Stimulated activated CD4-positive, alpha-beta T cell treated with anti-CD3 and anti-CD28 coated beads, Interleukin-15, amount 100 ng/mL, for 48 hours (primary cell): Measurements from ENCODE around the gene DOCK1.

Experiments
- DNase-seq, 2 donors: peaks; one replicate each; pipeline ENCODE4 v3.0.0-alpha.2; 2020; ENCODE audit warnings: low read depth in 2 of 2

Gene DOCK1

GRCh38 chr10:127011174-127011573 lies 105.9 kb downstream of the DOCK1 start:
- DNase-seq, result no peak

DNA sequence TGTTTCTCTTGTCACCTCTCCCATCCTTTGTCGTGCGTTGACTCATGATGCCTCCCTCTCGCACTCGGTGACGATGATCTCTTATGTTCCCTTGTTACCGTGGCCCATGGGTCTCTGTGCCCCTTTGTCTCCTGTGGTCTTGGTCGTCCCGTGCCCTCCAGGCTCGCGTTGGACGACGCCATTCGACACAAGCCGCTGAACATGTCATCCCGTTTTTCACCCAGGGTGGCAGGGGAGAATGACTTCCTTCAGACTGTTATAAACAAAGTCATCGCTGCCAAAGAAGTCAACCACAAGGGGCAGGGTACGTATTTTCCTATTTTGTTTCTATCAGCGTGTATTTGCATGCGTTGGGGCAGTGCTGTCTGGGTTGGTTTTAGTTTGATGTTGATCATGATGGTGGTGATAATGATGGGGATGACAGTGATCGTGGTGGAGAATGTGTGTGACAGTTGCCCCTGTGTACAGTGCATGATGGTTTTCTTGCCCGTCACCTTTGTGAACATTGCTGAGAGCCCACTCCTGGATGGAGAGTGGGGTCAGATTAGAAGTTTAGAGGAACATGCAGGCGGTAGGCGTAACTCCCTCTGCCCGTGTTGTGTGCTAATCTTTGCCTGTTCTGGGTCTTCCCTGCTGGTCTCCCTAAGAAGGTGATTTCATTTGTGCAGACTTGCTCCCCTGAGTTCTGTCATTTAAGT lies 107.0 kb downstream of the DOCK1 start:
- no peak for DNase-seq

- DNase-seq, result no peak
These were observed 107.5 kb downstream of the DOCK1 start for GRCh38 chr10:127012769-127013152.

GRCh38 chr10:127013211-127013656 lies 108.0 kb downstream of the DOCK1 start:
- no peak for DNase-seq

DNA sequence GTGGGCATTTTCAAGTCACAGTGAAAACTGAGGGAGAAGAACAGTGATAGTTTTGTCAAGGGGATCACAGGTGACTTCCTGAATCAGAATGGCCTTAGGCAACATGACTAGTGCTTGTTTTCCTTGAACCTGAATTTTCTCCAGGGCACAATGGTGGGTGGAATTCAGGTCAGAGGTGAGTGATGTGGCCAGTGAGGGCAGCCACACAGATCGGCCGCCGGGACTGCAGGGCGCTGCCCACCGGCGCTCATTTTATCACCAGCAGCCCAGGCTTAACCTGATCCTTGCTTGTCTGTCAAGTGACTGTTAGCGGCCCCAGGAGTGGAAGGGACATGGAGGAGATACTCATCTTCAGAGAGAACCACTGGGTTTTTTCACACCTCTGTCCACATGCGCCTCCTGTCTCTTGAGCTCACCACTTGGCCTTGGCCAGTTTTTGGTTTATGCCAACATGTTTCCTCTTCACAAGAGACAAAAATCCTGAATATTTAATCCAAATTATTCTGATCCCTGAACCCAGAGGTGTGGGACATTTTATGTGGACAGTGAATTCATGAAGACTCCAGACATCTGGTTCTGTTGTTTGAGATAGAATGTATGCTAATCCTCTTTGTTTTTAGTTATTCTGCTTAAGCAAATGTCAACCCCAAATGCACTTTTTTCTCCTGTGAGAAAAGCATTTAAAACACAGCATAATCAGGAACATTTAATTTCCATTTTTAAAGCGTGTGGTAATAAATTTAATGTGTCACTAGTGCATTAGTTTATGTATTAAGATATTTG lies 108.7 kb downstream of the DOCK1 start:
- DNase-seq, result no peak

DNA sequence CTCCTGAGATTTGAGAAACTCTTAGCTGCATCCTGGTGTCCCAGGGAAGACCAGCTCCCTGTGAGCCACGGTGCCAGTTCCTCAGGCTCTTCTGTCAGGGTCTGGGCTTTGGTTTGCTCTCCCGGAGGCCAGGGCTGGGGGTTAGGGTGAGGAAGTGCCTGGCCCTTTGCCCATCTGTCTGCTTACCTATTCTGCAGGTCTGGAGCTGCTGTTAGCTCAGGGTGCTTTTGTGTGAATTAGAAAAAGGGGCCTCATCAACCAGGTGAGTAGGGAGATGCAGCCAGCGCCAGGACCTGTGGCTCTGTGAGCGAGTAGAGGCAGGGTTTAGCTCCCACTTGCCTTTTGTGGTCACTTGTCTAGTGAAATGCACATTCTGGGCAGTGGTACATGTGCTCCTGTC lies 109.4 kb downstream of the DOCK1 start:
- no peak for DNase-seq

- no peak for DNase-seq
These were observed 110.1 kb downstream of the DOCK1 start for GRCh38 chr10:127015373-127015772.

GRCh38 chr10:127016331-127016730 lies 111.1 kb downstream of the DOCK1 start:
- DNase-seq, result no peak

DNA sequence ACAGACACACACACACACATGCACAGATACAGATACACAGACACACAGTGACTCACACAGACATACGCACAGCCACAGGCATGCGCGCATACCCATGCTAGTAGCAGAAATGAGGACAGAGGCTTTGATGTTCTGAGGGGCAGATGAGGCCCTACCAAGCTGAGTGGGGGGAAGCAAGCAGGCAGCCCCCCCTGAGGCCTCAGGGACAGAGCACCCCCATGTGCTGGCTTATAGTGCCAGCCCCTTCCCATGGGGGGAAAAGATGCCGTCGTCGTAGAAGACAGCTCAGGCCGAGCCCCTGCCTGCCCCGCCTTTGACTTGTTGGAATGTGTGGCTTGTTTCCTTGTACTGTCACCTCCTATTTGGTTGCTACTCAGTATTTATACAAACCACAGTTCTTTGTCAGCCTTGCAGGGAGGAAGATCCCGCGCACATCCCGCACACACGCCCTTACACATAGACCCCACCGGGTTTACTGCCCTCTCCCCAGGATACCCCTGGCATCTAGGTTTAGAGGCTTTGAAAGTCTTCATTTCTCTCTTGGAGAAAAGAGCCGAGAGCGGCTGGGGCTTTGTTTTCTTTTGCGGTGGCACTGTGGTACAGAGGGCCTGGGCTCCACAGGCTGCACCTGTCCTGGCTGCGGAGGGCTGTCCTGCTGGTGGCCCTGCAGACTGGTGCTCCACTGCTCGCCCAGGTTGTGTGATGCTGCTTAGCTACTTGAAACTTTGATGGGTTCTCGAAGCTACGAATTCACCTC lies 112.5 kb downstream of the DOCK1 start:
- DNase-seq, result no peak

- DNase-seq, result no peak
These were observed 113.0 kb downstream of the DOCK1 start for GRCh38 chr10:127018298-127018650.

DNA sequence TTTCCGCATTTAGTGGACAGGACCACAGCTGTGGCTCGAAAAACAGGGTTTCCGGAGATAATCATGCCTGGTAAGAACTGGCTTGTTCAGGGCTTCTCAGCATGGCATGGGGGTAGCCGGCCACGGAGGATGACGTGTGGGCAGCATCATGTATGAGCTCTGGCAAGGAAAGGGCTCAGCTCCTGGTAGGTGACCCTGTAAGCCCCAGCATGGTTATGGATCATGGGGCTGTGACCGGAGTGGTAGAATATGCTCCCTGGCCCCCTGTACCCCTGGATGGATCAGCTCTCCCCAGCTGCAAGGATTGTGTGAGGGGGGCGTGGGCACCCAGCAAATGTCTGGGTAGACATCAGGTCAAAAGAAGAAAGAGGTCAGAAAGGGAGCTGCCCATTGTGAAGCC lies 113.5 kb downstream of the DOCK1 start:
- DNase-seq, result no peak

GRCh38 chr10:127020260-127020659 lies 115.0 kb downstream of the DOCK1 start:
- DNase-seq, result no peak

- no peak for DNase-seq
These were observed 116.6 kb downstream of the DOCK1 start for GRCh38 chr10:127021801-127022200.

DNA sequence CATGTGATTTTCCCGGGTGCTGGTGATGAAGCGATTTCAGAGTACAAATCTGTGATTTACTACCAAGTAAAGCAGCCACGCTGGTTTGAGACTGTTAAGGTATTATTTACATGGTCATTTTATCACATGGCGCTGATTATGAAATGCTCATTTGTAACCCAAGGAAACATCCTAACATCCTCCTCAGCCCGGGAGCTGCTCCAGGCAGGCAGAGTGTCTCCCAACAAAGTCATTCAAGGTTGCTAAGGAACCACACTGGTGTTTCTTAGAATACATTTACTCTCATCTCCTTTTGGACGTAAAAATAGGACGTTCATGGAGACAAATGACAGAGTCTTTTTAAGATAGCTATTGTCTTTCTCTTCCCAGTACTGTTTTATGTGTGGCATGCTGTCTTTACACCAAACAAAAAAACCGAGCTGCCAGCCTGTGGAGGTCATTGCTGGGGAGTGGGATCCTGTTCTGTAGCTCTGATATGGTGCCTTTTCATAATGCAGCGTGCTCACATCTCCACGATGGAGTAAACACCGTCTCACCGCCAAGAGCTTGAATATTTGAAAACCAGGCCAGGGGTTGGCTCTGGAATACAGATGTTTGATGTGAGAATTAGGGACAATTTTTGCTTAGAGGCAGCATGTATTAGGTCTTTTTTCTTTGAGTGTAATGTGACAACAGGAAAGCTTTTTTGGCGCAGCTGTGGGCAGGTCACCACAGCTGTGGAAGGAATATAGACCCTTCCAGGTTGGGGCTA lies 119.6 kb downstream of the DOCK1 start:
- DNase-seq, result no peak

DNA sequence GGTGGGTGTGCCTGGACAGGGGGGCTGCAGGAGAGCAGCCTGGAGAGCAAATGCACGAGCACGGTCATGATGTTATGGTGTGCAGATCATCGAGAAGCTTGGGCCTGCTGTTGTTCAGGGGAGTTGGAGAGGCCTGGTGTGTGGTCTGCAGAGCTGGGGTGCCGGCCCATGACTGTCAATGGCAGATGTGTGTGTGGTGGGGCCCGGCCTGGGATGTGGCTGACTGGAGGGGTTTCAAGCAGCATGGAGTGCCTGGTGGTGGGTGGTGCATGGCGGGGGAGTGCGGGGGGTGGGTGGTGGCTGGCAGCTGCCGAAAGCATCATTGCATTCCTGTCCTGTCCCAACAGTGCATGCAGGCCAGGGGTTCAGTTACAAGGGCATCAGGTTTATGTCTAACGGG lies 122.6 kb downstream of the DOCK1 start:
- DNase-seq, result no peak

GRCh38 chr10:127028556-127028955 lies 123.3 kb downstream of the DOCK1 start:
- DNase-seq, result no peak

- DNase-seq, result no peak
These were observed 123.8 kb downstream of the DOCK1 start for GRCh38 chr10:127029061-127029460.

DNA sequence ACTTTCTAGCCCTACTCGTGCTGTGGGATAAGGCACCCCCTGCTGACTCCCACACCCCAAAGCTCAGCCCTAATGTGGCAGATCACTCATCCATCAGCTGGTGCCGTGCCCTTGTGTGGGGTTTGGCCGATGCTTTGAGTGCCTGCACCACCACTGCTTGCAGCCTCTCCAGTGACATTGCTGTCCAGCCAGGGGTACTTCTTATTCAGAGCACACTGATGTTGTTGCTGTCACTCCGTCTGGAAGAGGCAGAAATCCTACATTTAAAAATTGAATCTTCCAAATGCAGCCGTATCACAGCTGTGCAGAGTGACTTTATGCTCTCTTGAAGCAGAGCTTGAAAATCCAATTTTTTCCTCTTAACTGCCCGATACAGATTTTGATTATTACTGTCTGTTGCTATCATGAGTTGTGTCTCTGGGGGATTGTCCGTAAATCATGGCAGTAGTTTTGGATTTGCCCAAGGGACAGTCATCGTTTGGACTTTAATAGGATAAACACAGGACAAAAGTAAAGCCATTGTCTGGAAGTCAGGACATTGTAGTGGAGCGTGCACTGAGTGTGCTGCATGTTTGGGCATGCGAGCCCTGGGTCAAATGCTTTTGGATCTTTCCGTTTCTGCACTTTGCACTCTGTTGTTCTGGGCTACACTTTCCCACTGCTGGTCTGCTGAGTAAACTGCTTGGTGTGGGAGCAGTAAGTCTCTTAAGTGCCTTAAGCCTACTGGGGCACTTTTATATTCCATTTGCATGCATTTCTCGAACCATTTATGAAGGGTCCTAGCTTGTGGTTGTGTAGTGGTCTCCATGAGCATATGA lies 128.2 kb downstream of the DOCK1 start:
- no peak for DNase-seq

GRCh38 chr10:127034034-127034633 lies 128.9 kb downstream of the DOCK1 start:
- no peak for DNase-seq

GRCh38 chr10:127034790-127035189 lies 129.6 kb downstream of the DOCK1 start:
- no peak for DNase-seq

- no peak for DNase-seq
These were observed 130.6 kb downstream of the DOCK1 start for GRCh38 chr10:127035827-127036226.
